H9 (cell line): ENCODE measurements around the gene SNX18. TPM values are rescaled to one million over a fixed set of nuclear protein-coding genes. Genes with fewer than 3 reads are reported as not detected.

ENCODE experiments used
- DNase-seq: peaks from one replicate; pipeline ENCODE4 v3.0.0-alpha.2; 2017
- H2AFZ ChIP-seq: one replicate; pipeline ENCODE4 v1.6.1; 2013; ENCODE audit warnings: mild to moderate bottlenecking, low read length, control low read depth, moderate library complexity
- H2AK5ac ChIP-seq: 2 replicates; pipeline ENCODE4 v1.6.1; 2013; ENCODE audit warnings: low read length, control low read depth, mixed read lengths; ENCODE audit not compliant: insufficient read length
- H2BK120ac ChIP-seq: one replicate; pipeline ENCODE4 v1.6.1; 2013; ENCODE audit warnings: low read depth, mild to moderate bottlenecking, low read length, control low read depth, inconsistent platforms; ENCODE audit not compliant: poor library complexity, severe bottlenecking
- H2BK12ac ChIP-seq: 2 replicates; pipeline ENCODE4 v1.6.1; 2013; ENCODE audit warnings: low read length, control low read depth, mixed read lengths, low read depth; ENCODE audit not compliant: insufficient read length
- H2BK15ac ChIP-seq: 2 replicates; pipeline ENCODE4 v1.6.1; 2013; ENCODE audit warnings: low read depth, low read length, control low read depth
- H2BK20ac ChIP-seq: one replicate; pipeline ENCODE4 v1.6.1; 2013; ENCODE audit warnings: low read depth, mild to moderate bottlenecking, low read length, control low read depth, inconsistent platforms; ENCODE audit not compliant: poor library complexity, severe bottlenecking
- H2BK5ac ChIP-seq: 2 replicates; pipeline ENCODE4 v1.6.1; 2013; ENCODE audit warnings: low read length, control low read depth, mixed read lengths; ENCODE audit not compliant: insufficient read length
- H3K14ac ChIP-seq: 2 replicates; pipeline ENCODE4 v1.6.1; 2013; ENCODE audit warnings: low read length, control low read depth; ENCODE audit not compliant: insufficient read depth
- H3K18ac ChIP-seq: 2 replicates; pipeline ENCODE4 v1.6.1; 2013; ENCODE audit warnings: low read depth, mild to moderate bottlenecking, mixed read lengths, low read length, control low read depth; ENCODE audit not compliant: insufficient read length
- H3K23ac ChIP-seq: 2 replicates; pipeline ENCODE4 v1.6.1; 2013; ENCODE audit warnings: low read length, control low read depth, mixed read lengths, low read depth; ENCODE audit not compliant: insufficient read length
- H3K23me2 ChIP-seq: 2 replicates; pipeline ENCODE4 v1.6.1; 2013; ENCODE audit warnings: low read depth, mild to moderate bottlenecking, mixed read lengths, low read length, control low read depth; ENCODE audit not compliant: insufficient read length, poor library complexity, severe bottlenecking
- H3K27ac ChIP-seq: 2 replicates; pipeline ENCODE4 v1.5.1; 2013; ENCODE audit warnings: low read length, control low read depth, mixed read lengths, low read depth; ENCODE audit not compliant: insufficient read length
- H3K27me3 ChIP-seq: 2 replicates; pipeline ENCODE4 v1.6.1; 2013; ENCODE audit warnings: low read length, control low read depth, inconsistent platforms; ENCODE audit not compliant: insufficient read depth
- H3K4ac ChIP-seq: 2 replicates; pipeline ENCODE4 v1.6.1; 2013; ENCODE audit warnings: low read depth, mild to moderate bottlenecking, control low read depth, inconsistent platforms, low read length, moderate library complexity
- H3K4me1 ChIP-seq: 2 replicates; pipeline ENCODE4 v1.6.1; 2013; ENCODE audit warnings: low read length, control low read depth, inconsistent platforms; ENCODE audit not compliant: insufficient read depth
- H3K4me2 ChIP-seq: 2 replicates; pipeline ENCODE4 v1.6.1; 2013; ENCODE audit warnings: low read length, control low read depth, mixed read lengths; ENCODE audit not compliant: insufficient read length, insufficient read depth
- H3K56ac ChIP-seq: 2 replicates; pipeline ENCODE4 v1.6.1; 2013; ENCODE audit warnings: low read depth, mild to moderate bottlenecking, mixed read lengths, low read length, control low read depth; ENCODE audit not compliant: insufficient read length
- H3K79me1 ChIP-seq: 2 replicates; pipeline ENCODE4 v1.6.1; 2013; ENCODE audit warnings: low read depth, mild to moderate bottlenecking, moderate library complexity, low read length, control low read depth, inconsistent platforms; ENCODE audit not compliant: insufficient read depth, poor library complexity, severe bottlenecking
- H3K79me2 ChIP-seq: 2 replicates; pipeline ENCODE4 v1.6.1; 2013; ENCODE audit warnings: low read length, control low read depth, inconsistent platforms; ENCODE audit not compliant: insufficient read depth
- H3K9ac ChIP-seq: 2 replicates; pipeline ENCODE4 v1.6.1; 2013; ENCODE audit warnings: low read length, control low read depth, mixed read lengths; ENCODE audit not compliant: insufficient read length; ENCODE audit errors: extremely low read depth
- H3K9me3 ChIP-seq: one replicate; pipeline ENCODE4 v1.6.1; 2013; ENCODE audit warnings: low read depth, low read length, inconsistent platforms; ENCODE audit not compliant: control insufficient read depth
- H3T11ph ChIP-seq: one replicate; pipeline ENCODE4 v1.6.1; 2013; ENCODE audit warnings: mild to moderate bottlenecking, low read length, control low read depth, inconsistent platforms
- H4K20me1 ChIP-seq: one replicate; pipeline ENCODE4 v1.6.1; 2013; ENCODE audit not compliant: control insufficient read depth, insufficient read length, insufficient read depth
- H4K5ac ChIP-seq: 2 replicates; pipeline ENCODE4 v1.6.1; 2013; ENCODE audit warnings: low read depth, mild to moderate bottlenecking, mixed read lengths, low read length, control low read depth; ENCODE audit not compliant: insufficient read length
- H4K8ac ChIP-seq: replicated peaks from 2 replicates; pipeline ENCODE4 v1.6.1; 2013; ENCODE audit warnings: low read length, control low read depth, mixed read lengths, low read depth; ENCODE audit not compliant: insufficient read length
- H4K91ac ChIP-seq: 2 replicates; pipeline ENCODE4 v1.6.1; 2013; ENCODE audit warnings: low read depth, mild to moderate bottlenecking, moderate library complexity, mixed read lengths, low read length, control low read depth; ENCODE audit not compliant: insufficient read length
- H3K27ac Mint-ChIP-seq, 3 experiments: 2 replicates in 2 of 3; 3 replicates in 1 of 3; pipeline ENCODE4 v1.8.0; 2020 to 2021; ENCODE audit warnings: mixed read lengths in 3 of 3, mild to moderate bottlenecking in 1 of 3, moderate library complexity in 1 of 3
- H3K27me3 Mint-ChIP-seq: 2 replicates; pipeline ENCODE4 v1.8.0; 2021; ENCODE audit warnings: low read depth, mild to moderate bottlenecking, moderate library complexity, mixed read lengths
- H3K36me3 Mint-ChIP-seq, 3 experiments: 2 replicates in 2 of 3; 3 replicates in 1 of 3; pipeline ENCODE4 v1.8.0; 2020 to 2021; ENCODE audit warnings: low read depth in 3 of 3, mixed read lengths in 3 of 3; ENCODE audit not compliant: insufficient read depth in 1 of 3
- H3K4me1 Mint-ChIP-seq, 2 experiments: 2 replicates each; pipeline ENCODE4 v1.8.0; 2020; ENCODE audit warnings: mixed read lengths in 2 of 2
- H3K4me3 Mint-ChIP-seq, 2 experiments: 2 replicates in 1 of 2; 3 replicates in 1 of 2; pipeline ENCODE4 v1.8.0; 2020 to 2021; ENCODE audit warnings: mild to moderate bottlenecking in 2 of 2, mixed read lengths in 2 of 2, moderate library complexity in 1 of 2
- H3K9me3 Mint-ChIP-seq, 2 experiments: 2 replicates in 1 of 2; 3 replicates in 1 of 2; pipeline ENCODE4 v1.8.0; 2020; ENCODE audit warnings: mild to moderate bottlenecking in 2 of 2, mixed read lengths in 2 of 2, moderate library complexity in 1 of 2
- CTCF ChIP-seq: fragments of 200-600 bp; sonication (generic); conservative IDR thresholded peaks from 3 replicates; pipeline ENCODE4 v1.8.0; 2021; ENCODE audit warnings: antibody characterized with exemption, mild to moderate bottlenecking
- WGBS: extraction: QIAGEN DNeasy Blood & Tissue Kit; methylation state at CpG from one replicate; pipeline ENCODE4 v1.1.7; 2013; ENCODE audit warnings: missing lambda C conversion rate, low lambda C conversion rate, mixed read lengths; ENCODE audit not compliant: insufficient read length; ENCODE audit errors: extremely low coverage; 5-methylcytosine and 5-hydroxymethylcytosine counted together
- total RNA-seq: library from RNA; stranded (reverse); gene quantifications from 2 replicates; pipeline ENCODE4 v1.2.1, GENCODE V29; 2021

Gene SNX18
- total RNA-seq, 1 experiment from 2014 or later: 17.2 TPM

DNA sequence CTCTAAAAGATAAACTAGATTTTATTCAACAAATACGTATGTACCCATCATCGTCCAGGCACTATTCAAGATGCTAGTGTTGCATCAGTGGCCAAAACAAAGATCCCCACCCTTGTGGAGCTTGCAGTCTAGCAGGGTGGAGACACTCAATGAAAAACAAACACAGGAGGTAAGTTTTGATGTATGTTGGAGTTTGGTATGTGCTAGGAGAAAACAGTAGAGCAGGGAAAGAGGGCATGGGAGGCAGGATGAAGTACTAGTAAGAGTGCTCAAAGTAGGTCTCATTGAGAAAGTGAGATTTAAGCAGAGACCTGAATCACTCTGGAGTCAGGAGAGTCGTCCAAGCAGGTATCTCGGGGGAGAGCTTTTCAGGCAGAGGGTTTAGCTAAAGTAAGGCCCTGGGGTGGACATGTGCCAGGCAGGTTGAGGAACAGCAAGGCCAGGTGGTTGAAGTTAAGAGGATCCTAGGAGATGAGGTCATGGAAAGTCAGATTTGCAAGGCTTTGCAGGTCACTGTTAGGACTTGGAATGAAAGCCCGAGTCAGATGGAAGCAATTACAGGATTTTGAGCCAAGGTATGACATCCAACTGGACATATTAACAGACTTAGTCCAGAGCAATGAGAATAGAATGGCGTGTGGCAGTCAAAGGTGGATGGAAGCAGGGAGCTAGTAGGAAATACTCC is 9.2 kb downstream of the SNX18 start:
- no peaks in the 10 kb centered on the region for H3K27me3 Mint-ChIP-seq
- no peak overlapping the region for H4K91ac ChIP-seq
- no peaks in the 10 kb centered on the region for H3K4me1 ChIP-seq
- no peak overlapping the region for H2AFZ ChIP-seq
- TF ChIP-seq CTCF: no peak
- H3K9me3 ChIP-seq: no peaks in the 10 kb centered on the region
- no CpG with 5 or more reads among the region's 6 CpGs for WGBS
- no peak overlapping the region for H2BK15ac ChIP-seq
- H2BK12ac ChIP-seq: no peak overlapping the region
- H3K4ac ChIP-seq: no peak overlapping the region
- no peak overlapping the region for H3K14ac ChIP-seq
- no peaks in the 10 kb centered on the region for H3K9me3 Mint-ChIP-seq
- no peak overlapping the region for H2BK20ac ChIP-seq
- peaks cover 19 to 20% of the 10 kb centered on the region in 2 experiments for H3K4me1 Mint-ChIP-seq
- no peaks in the 10 kb centered on the region for H3K23me2 ChIP-seq
- no peak overlapping the region for H3K18ac ChIP-seq
- H3K27ac Mint-ChIP-seq: no peak overlapping the region
- no peak overlapping the region for H2BK5ac ChIP-seq
- no peak overlapping the region for H3K23ac ChIP-seq
- no peak for DNase-seq
- H3K27me3 ChIP-seq: no peaks in the 10 kb centered on the region
- H3T11ph ChIP-seq: no peak overlapping the region
- H3K56ac ChIP-seq: no peak overlapping the region
- H3K36me3 Mint-ChIP-seq: no peaks in the 10 kb centered on the region
- H3K4me3 Mint-ChIP-seq: no peak overlapping the region
- no peak overlapping the region for H3K27ac ChIP-seq
- no peak overlapping the region for H3K9ac ChIP-seq
- no peak overlapping the region for H2BK120ac ChIP-seq
- H4K20me1 ChIP-seq: no peaks in the 10 kb centered on the region
- H3K79me1 ChIP-seq: peaks cover 3% of the 10 kb centered on the region
- no peak overlapping the region for H2AK5ac ChIP-seq
- no peak overlapping the region for H4K8ac ChIP-seq
- H4K5ac ChIP-seq: no peak overlapping the region
- H3K79me2 ChIP-seq: peaks cover 6% of the 10 kb centered on the region; the same call in 1 of the 2 replicates
- no peak overlapping the region for H3K4me2 ChIP-seq
